ENCODE measurements around the gene RHOU. TPM values are rescaled to one million over a fixed set of nuclear protein-coding genes. Genes with fewer than 3 reads are reported as not detected.
"Not testable (repeated sequence)": the region's sequence is repeated elsewhere in the genome, so short reads cannot be mapped to it uniquely, and the experiment has no call there.

The RHOU gene
- total RNA-seq = 19.2 TPM

DNA sequence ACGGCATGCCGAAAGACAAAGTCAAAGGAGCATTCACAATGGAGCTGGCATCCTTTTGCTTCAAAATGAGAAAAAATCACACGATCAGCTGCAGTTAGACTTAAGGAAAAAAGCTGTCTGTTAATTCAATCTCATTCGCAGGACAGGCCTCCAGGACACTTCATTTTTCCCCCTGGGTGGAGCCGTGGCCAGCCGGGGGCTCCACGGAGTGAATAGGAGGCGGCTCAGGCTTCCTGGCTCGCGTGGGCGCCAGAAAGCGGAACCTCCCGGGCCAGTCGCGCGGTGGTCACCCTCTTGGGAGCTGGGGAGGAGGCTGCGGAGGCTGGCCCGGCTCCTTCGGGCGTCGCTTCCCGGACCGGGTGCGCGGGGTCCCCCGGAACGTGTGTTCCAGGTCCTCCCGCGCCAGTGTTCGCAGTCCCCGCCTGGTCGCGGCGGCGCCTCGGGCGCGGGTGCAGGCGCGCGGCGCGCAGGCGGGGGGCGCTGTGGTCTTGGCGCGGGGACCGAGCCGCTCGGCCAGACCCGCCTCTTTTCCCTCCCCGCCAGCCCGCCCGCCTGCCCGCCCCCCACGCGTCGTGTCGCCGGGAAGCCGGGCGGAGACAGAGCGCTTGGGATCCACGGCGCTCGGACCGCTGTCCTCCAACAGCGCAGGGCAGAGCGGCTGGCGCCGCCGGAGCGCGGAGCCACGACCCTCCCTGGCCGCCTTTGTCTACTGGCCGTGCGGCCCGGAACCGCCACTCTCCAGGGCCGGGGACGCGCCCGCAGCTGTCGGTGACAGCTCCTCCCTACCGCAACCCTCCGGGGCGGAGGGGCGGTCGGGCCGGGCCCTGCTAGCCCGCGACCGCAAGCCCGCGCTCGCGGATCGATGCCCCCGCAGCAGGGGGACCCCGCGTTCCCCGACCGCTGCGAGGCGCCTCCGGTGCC is at the start of gene RHOU:
Gene RHOU, plus strand, starts transcription at position 599 of the 921 bp plus-strand sequence. Its CDS starts 264 bp downstream, at position 863.
- peak; percentile 87 for DNase-seq

DNA sequence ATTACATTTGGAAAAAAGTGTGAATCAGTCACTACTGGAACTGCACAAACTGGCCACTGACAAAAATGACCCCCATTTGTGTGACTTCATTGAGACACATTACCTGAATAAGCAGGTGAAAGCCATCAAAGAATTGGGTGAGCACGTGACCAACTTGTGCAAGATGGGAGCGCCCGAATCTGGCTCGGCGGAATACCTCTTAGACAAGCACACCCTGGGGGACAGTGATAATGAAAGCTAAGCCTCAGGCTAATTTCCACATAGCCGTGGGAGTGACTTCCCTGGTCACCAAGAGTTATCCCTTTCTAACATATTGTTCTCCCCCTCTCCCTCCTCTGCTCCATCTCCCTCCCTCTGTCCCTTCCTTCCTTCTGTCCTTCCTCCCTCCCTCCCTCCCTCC is 47.7 kb upstream of the RHOU start:
- DNase-seq = no peak

DNA sequence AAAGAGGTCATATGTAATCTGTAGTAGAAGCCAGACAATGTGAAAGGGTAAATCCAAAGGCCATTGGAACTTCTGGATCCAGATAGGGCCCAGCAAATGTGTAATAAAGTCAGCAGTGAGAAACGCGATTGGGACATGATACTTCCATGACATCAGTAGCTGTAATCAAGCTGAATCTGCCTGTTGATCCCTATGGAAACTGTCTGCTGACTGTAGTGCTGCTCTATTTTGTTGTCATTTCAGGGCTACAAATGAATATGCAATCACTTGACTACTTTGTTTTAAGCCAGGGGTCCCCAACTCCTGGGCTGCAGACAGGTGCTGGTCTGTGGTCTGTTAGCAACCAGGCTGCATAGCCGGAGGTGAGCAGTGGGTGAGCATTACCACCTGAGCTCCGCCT is 46.0 kb upstream of the RHOU start:
- no peak for DNase-seq

DNA sequence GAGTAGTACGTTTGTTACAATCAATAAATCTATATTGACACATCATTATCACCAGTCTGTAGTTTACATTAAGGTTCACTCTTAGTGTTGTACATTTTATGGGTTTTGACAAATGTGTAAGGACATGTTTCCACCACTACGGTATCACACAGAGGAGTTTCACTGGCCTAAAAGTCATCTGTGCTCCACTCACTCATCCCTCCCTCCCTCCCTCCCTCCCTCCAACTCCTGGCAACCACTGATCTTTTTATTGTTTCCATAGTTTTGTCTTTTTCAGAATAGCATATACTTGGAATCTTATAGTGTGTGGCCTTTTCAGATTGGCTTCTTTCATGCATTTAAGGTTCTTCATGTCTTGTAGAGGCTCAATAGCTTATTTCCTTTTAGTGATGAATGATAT is 44.1 kb upstream of the RHOU start:
- no peak for DNase-seq

DNA sequence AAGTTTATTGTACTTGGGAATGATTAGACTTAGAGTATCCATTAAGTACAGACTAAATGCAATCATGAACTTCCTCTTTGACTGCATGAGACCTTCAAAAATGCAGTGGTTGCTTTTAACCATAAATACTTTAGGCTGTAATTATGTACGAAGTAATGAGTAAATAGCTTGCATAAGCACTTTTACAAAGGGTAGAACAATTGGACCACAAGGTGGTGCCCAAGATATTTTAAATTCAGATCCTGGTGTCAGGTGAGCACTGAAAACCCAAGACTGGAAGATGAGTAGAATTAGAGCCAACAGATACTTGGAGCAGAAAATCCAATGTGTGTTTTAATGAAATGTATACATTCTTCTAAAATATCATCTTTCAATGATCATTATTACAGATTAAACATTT is 43.4 kb upstream of the RHOU start:
- DNase-seq = peak; percentile 29

DNA sequence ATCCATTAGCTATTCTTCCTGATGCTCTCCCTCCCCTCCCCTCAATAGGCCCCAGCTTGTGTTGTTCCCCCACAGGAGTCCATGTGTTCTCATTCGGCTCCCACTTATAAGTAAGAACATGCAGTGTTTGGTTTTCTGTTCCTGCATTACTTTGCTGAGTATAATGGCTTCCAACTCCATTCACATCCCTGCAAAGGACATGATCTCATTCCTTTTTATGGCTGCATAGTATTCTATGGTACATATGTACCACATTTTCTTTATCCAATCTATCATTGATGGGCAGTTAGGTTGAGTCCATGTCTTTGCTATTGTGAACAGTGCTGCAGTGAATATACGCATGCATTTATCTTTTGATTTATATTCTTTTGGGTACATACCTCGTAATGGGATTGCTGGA is 40.8 kb upstream of the RHOU start:
- not testable (repeated sequence) for DNase-seq

DNA sequence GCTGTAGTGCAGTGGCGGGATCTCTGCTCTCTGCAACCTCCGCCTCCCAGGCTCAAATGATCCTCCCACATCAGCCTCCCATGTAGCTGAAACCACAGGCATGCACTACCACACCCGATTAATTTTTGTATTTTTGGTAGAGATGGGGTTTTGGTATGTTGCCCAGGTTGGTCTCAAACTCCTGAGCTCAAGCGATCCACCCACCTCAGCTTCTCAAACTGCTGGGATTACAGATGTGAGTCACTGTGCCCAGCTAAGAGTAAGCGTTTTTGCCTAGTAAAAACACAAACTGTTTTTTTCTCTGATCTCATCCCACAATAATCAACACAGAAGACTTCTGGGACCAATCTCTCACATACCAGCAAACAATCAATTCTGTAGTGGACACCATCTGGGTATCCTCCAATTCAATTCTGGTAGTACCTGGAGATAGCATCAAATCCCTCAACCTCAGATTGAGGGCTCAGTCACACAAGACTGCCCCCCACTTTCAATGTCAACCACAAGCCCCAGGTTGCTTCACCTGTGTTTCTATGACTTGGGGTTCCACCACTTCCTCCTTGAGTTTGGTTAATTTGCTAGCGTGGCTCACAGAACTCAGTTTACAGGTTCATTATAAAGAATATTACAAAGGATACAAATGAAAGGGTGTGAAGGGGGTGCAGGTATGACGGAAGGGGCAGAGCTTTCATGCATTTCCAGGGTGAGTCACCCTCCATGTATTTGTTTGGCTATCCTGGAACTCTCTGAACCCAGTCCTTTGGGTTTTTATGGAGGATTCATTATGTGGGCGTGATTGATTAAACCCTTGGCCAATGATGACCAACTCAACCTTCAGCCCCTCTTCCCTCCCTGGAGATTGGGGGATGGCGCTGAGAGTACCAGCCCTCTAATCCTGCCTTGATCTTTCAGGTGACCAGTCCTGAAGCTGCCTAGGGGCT is 40.0 kb upstream of the RHOU start:
- DNase-seq = no peak

DNA sequence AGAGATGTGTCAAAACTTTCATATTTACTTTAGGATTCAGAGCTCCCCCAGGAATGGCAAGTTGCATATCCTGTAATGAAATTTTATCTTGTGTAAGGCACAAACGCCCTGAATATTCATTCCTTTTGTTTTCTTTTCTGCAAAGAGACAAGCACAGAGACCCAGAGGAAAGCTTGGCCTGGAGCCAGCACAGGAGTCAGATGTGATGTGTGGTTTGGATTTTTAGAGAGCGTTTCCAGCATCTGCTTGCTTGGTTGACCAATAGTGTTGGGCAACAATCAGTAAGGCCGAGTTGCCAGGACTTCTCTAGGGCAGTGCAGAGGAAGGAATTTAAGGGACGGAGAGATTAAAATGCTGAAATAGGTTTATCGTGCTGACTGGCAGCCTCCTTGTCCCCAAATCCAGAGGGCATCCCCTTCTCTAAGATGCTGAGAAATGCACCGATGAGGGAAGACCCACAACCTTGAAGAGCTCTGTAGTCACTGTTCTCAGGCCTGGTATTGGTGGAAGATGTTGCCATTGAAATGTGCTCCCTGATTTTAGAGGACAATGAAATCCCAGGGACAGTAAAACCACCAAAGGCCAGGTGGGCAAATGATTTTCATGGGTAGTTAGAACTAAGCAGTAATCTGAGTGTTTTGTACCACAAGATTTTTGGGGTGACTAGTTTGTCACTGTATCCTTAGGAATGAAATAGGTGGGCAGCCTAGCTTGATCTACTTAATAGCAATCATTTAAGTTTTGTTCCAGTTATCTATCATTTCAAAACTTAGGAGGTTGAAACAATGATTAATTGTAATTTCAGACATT is 37.9 kb upstream of the RHOU start:
- DNase-seq = peak; percentile 73

DNA sequence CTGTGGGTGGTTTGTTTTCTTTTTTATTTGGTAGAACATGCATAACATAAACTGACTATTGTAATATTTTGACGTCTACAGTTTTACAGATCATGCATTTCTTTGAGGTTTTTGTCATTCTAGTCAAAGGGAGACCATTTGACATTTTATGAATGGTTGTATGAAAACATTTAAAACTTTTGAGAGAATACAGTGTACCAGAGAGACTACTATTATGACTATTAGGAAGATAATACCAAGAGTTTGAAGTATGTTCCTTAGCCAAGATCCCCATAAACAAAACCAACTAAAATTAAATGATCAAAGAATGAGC is 37.3 kb upstream of the RHOU start:
- no peak for DNase-seq

DNA sequence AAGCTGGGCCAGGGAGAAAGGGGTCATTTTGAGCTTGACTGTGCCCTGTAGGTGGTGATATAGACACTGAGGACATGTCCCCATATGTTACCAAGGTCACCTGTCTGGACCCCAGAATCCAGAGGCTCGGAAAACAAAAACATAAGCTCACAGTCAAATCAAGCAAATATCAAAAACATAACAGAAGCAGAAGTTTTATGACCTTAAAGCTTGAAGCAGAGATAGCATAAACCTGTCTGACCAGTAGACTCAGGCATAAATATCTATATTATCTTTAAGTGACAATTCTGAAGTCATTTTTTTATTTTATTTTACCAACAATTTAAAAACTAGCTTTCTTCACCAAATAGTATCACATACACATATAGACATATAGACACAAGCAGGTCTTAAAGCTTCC is 32.8 kb upstream of the RHOU start:
- no peak for DNase-seq

DNA sequence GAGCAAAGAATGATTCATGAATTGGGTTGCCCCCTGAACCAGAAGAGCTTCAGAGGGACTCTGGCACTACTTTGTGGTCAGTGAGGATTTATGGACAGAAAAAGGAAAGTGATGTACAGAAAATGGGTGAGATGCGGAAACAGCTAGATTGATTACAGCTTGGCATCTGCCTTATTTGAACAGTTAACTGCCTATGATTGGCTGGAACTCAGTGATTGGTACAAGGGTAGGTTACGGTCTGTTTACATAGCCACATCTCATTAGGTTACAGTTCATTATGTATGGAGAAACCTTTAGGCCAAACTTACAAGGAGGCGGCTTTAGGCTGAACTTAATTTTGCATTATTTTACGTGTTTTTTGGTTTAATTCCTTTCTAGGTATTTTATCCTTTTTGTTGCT is 29.0 kb upstream of the RHOU start:
- no peak for DNase-seq

DNA sequence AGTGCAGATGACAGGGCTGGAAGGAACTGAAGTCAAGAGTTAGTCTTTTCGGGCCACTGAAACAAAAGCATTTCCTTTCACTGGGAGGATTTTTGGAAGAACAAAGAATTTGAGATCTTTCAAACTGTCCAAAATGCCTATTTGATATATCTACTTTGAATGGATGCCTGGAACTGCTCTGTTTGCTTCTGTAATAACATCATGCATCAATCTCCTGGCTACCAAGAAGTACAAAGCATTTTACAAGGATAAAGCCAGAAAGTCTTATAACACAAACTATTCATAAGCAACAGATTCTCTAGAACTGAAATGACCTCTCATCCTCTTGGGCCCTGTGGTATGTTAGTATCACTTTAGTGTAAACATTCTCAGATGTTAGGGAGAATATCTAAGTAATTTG is 18.2 kb upstream of the RHOU start:
- no peak for DNase-seq

DNA sequence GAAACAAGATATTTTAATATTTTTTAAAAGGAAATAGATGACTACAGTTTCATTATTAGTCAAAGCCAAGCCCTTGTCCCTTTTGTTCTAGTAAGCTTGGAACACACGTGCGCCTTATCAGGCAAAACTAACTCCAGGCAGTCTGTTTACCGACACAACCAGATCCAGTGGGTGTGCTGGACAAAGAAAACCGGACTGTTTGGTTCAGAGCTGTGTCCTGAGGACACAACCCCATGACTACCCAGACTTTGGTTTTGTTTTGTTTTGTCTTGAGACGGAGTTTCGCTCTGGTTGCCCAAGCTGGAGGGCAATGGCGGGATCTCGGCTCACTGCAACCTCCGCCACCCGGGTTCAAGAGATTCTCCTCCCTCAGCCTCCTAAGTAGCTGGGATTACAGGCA is 13.9 kb upstream of the RHOU start:
- DNase-seq = no peak

DNA sequence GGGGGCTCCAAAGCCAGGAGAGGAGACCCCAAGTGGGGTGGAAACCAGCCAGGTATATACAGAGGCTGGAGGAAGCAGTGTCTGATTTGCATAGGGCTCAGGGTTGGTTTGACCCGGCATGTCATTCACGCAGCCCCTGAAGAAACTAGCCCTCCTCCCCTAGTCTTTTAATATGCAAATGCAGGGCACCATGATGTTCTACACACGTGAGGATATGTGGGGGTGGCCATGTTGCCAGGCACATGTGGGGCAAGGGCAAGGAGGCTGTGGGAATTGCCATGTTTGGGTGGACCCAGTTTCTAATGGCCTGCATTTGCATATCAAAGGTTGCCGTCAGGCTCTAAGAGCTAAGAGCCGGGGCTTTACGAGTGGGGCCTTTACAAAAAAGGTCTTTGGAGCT is 12.0 kb upstream of the RHOU start:
- DNase-seq = no peak

DNA sequence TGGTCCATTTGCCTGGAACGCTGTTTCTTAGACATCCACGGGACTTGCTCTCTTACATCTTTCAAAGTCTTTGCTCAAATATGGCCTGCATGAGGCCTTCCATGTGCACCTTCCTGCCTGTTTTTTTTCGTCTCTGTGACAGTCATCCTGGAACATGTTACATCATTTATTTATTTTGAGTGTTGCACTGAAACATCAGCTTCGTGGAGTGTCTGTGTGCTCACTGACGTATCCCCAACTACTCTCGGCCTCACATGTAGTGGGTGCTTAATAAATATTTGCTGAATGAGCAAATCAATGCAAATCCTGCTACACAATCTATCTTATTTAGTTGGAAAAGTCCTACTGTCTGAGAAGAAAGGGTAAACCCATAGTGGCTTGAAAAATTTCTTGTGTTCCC is 11.4 kb upstream of the RHOU start:
- no peak for DNase-seq

DNA sequence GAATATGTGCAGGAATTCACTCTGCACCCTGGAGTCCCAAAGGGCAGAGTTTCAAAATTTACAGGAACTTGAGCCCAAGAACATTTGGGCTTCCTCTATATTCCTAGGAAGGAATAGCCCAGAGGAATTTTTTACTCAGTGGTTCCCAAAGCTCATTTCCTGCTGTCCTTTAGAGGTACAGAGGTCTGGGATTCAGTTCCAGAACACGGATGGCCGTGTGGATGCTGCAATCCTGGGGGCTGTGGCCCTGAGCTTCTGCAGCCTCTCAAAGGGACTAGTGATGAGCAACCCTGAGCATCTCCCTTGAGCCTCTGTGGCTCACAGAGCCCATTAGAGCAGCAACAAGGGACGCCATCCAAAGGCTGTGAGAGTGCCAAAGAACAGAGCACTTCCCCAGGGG is 10.1 kb upstream of the RHOU start:
- no peak for DNase-seq

DNA sequence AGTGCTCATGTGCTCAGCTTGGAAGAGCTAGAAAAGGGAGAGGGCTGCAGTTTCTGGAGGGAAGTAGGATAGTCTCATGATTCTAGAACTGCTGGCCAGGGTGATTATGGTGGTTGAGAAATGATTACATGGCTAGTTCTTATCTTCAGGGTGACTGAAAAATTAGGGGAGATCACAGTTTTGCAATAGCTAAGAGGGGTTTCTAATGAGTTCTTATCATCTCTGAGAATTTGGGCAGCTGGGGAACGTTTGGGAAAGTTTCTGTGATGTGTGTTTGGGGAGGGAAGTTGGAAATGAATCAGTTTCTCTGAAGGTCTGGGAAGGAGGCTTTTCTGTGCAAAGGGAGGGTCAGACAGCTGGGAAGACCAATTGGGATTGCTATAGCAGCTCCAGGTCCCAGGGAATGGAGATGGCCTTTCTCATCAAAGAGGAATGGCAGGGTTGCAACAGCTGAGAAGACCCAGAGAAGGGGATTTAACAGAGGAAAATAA is 7.6 kb upstream of the RHOU start:
- DNase-seq = no peak

DNA sequence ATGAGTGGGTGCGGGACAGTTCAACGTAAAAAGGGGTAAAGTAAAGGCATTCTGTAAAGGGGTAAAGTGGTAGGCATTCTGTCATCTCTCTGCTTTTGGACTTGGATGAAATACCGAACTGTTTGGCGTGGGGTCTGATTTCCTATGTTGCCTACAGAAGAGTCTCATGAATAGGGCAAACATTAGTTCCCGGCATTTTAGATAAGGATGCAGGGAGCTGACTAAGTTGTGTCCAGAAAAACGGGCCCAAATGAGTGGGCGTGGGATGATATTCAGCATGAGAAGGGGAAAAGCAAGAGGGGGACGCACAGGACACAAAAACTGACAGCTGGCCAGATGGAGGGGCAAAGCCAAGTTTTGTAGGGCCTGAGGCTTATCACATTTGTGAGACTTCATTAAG is 2.9 kb upstream of the RHOU start:
- DNase-seq = no peak

DNA sequence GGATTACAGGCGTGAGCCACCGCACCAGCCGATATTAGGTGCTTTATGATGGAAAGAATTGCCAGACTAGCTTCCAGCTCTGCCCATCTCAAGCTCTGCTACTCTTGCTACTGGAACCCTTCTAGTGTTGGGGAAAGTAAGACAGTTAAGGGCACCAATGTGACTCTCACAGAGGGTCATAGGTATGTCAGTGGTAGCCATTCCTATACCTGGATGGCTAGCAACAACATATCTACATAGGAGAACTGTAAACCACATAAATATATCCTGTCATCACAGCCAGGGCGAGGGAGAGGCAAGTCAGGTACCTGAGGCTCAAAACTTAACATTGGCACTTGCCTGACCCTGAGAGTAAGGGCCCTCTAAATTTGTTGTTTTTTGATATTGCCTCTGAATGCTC is 1.7 kb upstream of the RHOU start:
- DNase-seq = no peak

DNA sequence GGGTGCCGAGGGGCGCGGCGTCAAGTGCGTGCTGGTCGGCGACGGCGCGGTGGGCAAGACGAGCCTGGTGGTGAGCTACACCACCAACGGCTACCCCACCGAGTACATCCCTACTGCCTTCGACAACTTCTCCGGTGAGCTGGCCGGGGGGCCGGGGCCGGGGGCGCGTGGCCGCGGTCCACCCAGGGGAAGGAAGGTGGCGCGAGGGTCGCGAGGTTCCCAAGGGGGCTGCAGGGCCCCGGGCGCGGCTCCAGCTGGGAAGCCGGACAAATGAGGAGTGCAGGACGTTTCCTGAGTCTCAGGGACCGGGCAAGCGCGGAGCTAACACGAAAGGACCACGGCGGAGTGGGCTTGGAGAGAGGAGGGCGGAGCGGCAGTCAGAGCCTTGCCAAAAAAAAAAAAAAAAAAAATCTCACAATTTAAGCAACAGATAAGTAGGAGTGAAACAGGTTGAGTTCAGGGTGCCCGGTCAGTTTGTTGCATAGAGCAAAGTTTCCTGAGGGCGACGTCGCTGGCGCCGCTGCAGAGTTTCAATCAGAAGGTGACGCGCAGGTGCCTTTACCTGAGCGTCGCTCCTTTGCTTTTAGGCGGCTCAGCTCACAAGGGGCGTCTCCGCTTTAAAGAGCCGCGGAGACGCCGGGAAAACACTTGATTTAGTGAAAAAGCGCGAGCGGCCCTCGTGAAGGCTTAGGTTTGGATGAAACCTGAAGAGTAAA is 750 bp downstream of the RHOU start:
- DNase-seq = peak; percentile 54

DNA sequence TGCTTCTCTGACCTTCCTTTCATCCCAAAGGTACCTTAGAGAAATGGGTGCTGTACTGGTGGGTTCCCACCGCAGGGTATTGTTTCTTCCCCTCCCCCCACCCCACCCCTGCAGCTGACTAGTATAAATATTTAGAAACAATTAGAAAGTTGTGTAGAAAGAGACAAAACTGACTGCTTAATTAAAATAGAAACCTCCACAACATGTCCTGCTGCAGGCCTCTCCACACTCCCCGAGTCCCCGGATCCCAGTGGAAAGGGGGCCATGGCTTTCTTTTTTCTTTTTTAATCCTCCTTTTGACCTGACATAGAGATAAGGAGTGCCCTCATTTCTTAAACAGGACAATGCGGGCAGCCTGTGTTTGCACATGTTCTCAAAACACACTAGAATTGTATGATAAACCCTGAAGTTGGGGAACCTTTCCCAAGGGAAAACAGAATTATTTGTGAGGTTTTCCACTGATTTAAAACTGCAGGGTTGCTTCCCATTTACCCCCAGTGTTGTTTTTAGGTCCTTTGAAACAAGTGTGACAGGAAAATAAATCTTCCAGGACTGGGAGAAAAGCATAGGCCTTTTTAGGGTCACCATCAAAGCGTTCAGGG is 1.7 kb downstream of the RHOU start:
- no peak for DNase-seq
